Activated B cell treated with CpG ODN at 0.5 μM for 24 hours (primary cell): ENCODE measurements around the gene RAB20. TPM values are rescaled to one million over a fixed set of nuclear protein-coding genes. Genes with fewer than 3 reads are reported as not detected.
"Not testable (repeated sequence)": the region's sequence is repeated elsewhere in the genome, so short reads cannot be mapped to it uniquely, and the experiment has no call there.

Experiments
- ATAC-seq: fragments of 200-7000 bp; cut with Tn5 transposase; one replicate; pipeline ENCODE4 v1.10.0; 2021; ENCODE audit warnings: low read depth, mild to moderate bottlenecking, moderate library complexity
- CTCF ChIA-PET: fragments of 350-600 bp; sonication (Branson Sonifier 250); formaldehyde crosslinking; loops from one replicate; lab custom pipeline; 2021; ENCODE audit warnings: antibody characterized with exemption; lab: Charles Lee
- POLR2A ChIA-PET: fragments of 350-600 bp; sonication (Branson Sonifier 250); formaldehyde crosslinking; loops from one replicate; lab custom pipeline; 2021; ENCODE audit warnings: antibody characterized with exemption; lab: Charles Lee
- DNase-seq: peaks from one replicate; pipeline ENCODE4 v3.0.0; 2022
- H3K27ac Mint-ChIP-seq: one replicate; pipeline ENCODE4 v1.8.0; 2020; ENCODE audit warnings: mixed read lengths
- H3K27me3 Mint-ChIP-seq: one replicate; pipeline ENCODE4 v1.8.0; 2021; ENCODE audit warnings: mixed read lengths
- H3K36me3 Mint-ChIP-seq: one replicate; pipeline ENCODE4 v1.8.0; 2021; ENCODE audit warnings: low read depth, mixed read lengths
- H3K4me1 Mint-ChIP-seq: one replicate; pipeline ENCODE4 v1.8.0; 2021; ENCODE audit warnings: mixed read lengths
- H3K4me3 Mint-ChIP-seq: one replicate; pipeline ENCODE4 v1.8.0; 2020; ENCODE audit warnings: mild to moderate bottlenecking, mixed read lengths
- H3K9me3 Mint-ChIP-seq: one replicate; pipeline ENCODE4 v1.8.0; 2020; ENCODE audit warnings: mixed read lengths
- CTCF ChIP-seq: fragments of 200-600 bp; IDR thresholded peaks from one replicate; pipeline ENCODE4 v1.8.0; 2022; ENCODE audit warnings: antibody characterized with exemption, mild to moderate bottlenecking
- intact Hi-C: fragments of 100-400 bp; cut with micrococcal nuclease; formaldehyde crosslinking; loops from one replicate; pipeline ENCODE4 v1.15.1; 2024
- total RNA-seq: library from RNA; stranded (reverse); gene quantifications from 2 replicates; pipeline ENCODE4 v1.2.3, GENCODE V29; 2022

RAB20 gene
- total RNA-seq: 2.7 and 3.1 TPM in 2 replicates

- Mint-ChIP-seq H3K27ac (peak within 1 kb of the TSS; percentile 84), H3K4me1 (peaks cover 28% of the 10 kb centered on the region), H3K27me3 (peaks cover 5% of the 10 kb centered on the region), H3K9me3 (no peaks in the 10 kb centered on the region), H3K36me3 (peaks cover 4% of the 10 kb centered on the region), H3K4me3 (peak within 1 kb of the TSS; percentile 96)
- ChIA-PET POLR2A (interaction anchor here (0.7 to 2.2 kb wide), 9 partner anchors 35 to 421 kb away, joined by 3 to 13 read pairs (median 5); partner anchors contain the start of genes ING1 and NAXD), CTCF (interaction anchor here (1.6 kb wide), 1 partner anchor 106 kb away, joined by 6 read pairs; no protein-coding TSS in a partner anchor)
- intact Hi-C loops: loop anchor here (1.0 to 5.0 kb wide), 5 partner anchors 91 to 784 kb away; partner anchors contain the start of gene ANKRD10
- ATAC-seq (peak; percentile 74), DNase-seq (peak; percentile 57)
- TF ChIP-seq CTCF: no peak
These were observed at the start of gene RAB20 for GRCh38 chr13:110561344-110562035. Gene RAB20 (minus strand): TSS chr13:110561722. CDS start chr13:110561519, 203 bp downstream.

- Mint-ChIP-seq H3K36me3 (peaks cover 2% of the 10 kb centered on the region), H3K9me3 (peaks cover 2% of the 10 kb centered on the region), H3K4me3 (peak overlapping the region; percentile 1), H3K4me1 (peaks cover 12% of the 10 kb centered on the region), H3K27me3 (no peaks in the 10 kb centered on the region), H3K27ac (peak overlapping the region; percentile 48)
- DNase-seq (no peak), ATAC-seq (no peak)
- POLR2A ChIA-PET: interaction anchor here (0.6 to 2.5 kb wide), 3 partner anchors 8 to 104 kb away, joined by 4 to 6 read pairs (median 5); no protein-coding TSS in a partner anchor
- no peak for TF ChIP-seq CTCF
- CTCF ChIA-PET: no interaction called here
- intact Hi-C loops: no loop called here
These were observed 49.6 kb upstream of the RAB20 start for GRCh38 chr13:110610955-110611595.

- Mint-ChIP-seq H3K4me3 (no peak overlapping the region), H3K27ac (no peak overlapping the region), H3K27me3 (peaks cover 2% of the 10 kb centered on the region), H3K9me3 (no peaks in the 10 kb centered on the region), H3K4me1 (peaks cover 9% of the 10 kb centered on the region), H3K36me3 (no peaks in the 10 kb centered on the region)
- POLR2A ChIA-PET: no interaction called here
- ATAC-seq (no peak), DNase-seq (no peak)
- no peak for TF ChIP-seq CTCF
- intact Hi-C loops: no loop called here
- CTCF ChIA-PET: interaction anchor here (0.6 kb wide), 1 partner anchor 108 kb away, joined by 5 read pairs; no protein-coding TSS in a partner anchor
These were observed 46.2 kb upstream of the RAB20 start for GRCh38 chr13:110607675-110608224.

GRCh38 chr13:110606281-110606680, 44.8 kb upstream of the RAB20 start:
- POLR2A ChIA-PET, ATAC-seq, DNase-seq: not testable (repeated sequence)

GRCh38 chr13:110605132-110605531, 43.6 kb upstream of the RAB20 start:
- Mint-ChIP-seq H3K4me1 (no peaks in the 10 kb centered on the region), H3K27me3 (peaks cover 5% of the 10 kb centered on the region), H3K9me3 (no peaks in the 10 kb centered on the region), H3K4me3 (no peak overlapping the region), H3K27ac (no peak overlapping the region), H3K36me3 (no peaks in the 10 kb centered on the region)
- TF ChIP-seq CTCF: no peak
- ChIA-PET POLR2A (no interaction called here), CTCF (no interaction called here)
- intact Hi-C loops: no loop called here
- DNase-seq (no peak), ATAC-seq (no peak)

More at GRCh38 chr13:110606281-110606680, 44.8 kb upstream of the RAB20 start:
- H3K27ac Mint-ChIP-seq, CTCF ChIA-PET, H3K4me3 Mint-ChIP-seq, H3K4me1 Mint-ChIP-seq, H3K36me3 Mint-ChIP-seq, H3K9me3 Mint-ChIP-seq, H3K27me3 Mint-ChIP-seq, intact Hi-C loops: not testable (repeated sequence)
